ENCODE measurements around the gene CFAP141. TPM values are rescaled to one million over a fixed set of nuclear protein-coding genes. Genes with fewer than 3 reads are reported as not detected.
"Not testable (repeated sequence)": the region's sequence is repeated elsewhere in the genome, so short reads cannot be mapped to it uniquely, and the experiment has no call there.

The CFAP141 gene
- total RNA-seq (2014; rRNA removed; shearing (Covaris generic); ENCODE audit: low replicate concordance) = not detected in 2 replicates

GRCh38 chr1:154206196-154206595, at the start of gene CFAP141:
TSS of gene CFAP141 (minus strand) at chr1:154206333. CDS start at chr1:154206307, 26 bp downstream.
- in situ Hi-C loops (cut with HindIII; ENCODE audit: low pct_unique_long_range_greater_than_20kb, low sequenced_read_pairs) = no loop called here
- peak; percentile 43 for DNase-seq (ENCODE audit: low read depth)

- no peak for DNase-seq (ENCODE audit: low read depth)
- in situ Hi-C loops (cut with HindIII; ENCODE audit: low pct_unique_long_range_greater_than_20kb, low sequenced_read_pairs) = no loop called here
These were observed 47.5 kb upstream of the CFAP141 start for GRCh38 chr1:154253671-154254070.

GRCh38 chr1:154241703-154242351, 35.7 kb upstream of the CFAP141 start:
- no peak for DNase-seq (ENCODE audit: low read depth)
- in situ Hi-C loops (cut with HindIII; ENCODE audit: low pct_unique_long_range_greater_than_20kb, low sequenced_read_pairs) = no loop called here

- in situ Hi-C loops (cut with HindIII; ENCODE audit: low pct_unique_long_range_greater_than_20kb, low sequenced_read_pairs) = no loop called here
- no peak for DNase-seq (ENCODE audit: low read depth)
These were observed 34.2 kb upstream of the CFAP141 start for GRCh38 chr1:154240294-154240833.

- no peak for DNase-seq (ENCODE audit: low read depth)
- in situ Hi-C loops (cut with HindIII; ENCODE audit: low pct_unique_long_range_greater_than_20kb, low sequenced_read_pairs) = no loop called here
These were observed 33.4 kb upstream of the CFAP141 start for GRCh38 chr1:154239491-154239890.

GRCh38 chr1:154237880-154238506, 31.9 kb upstream of the CFAP141 start:
- no peak for DNase-seq (ENCODE audit: low read depth)
- in situ Hi-C loops (cut with HindIII; ENCODE audit: low pct_unique_long_range_greater_than_20kb, low sequenced_read_pairs) = no loop called here

GRCh38 chr1:154237435-154237834, 31.3 kb upstream of the CFAP141 start:
- no peak for DNase-seq (ENCODE audit: low read depth)
- in situ Hi-C loops (cut with HindIII; ENCODE audit: low pct_unique_long_range_greater_than_20kb, low sequenced_read_pairs) = no loop called here

GRCh38 chr1:154236855-154237254, 30.7 kb upstream of the CFAP141 start:
- in situ Hi-C loops (cut with HindIII; ENCODE audit: low pct_unique_long_range_greater_than_20kb, low sequenced_read_pairs) = no loop called here
- DNase-seq (ENCODE audit: low read depth) = no peak

GRCh38 chr1:154233127-154233526, 27.0 kb upstream of the CFAP141 start:
- DNase-seq (ENCODE audit: low read depth); in situ Hi-C loops (cut with HindIII; ENCODE audit: low pct_unique_long_range_greater_than_20kb, low sequenced_read_pairs): not testable (repeated sequence)

- DNase-seq (ENCODE audit: low read depth); in situ Hi-C loops (cut with HindIII; ENCODE audit: low pct_unique_long_range_greater_than_20kb, low sequenced_read_pairs): not testable (repeated sequence)
These were observed 25.0 kb upstream of the CFAP141 start for GRCh38 chr1:154231112-154231511.

- no peak for DNase-seq (ENCODE audit: low read depth)
- in situ Hi-C loops (cut with HindIII; ENCODE audit: low pct_unique_long_range_greater_than_20kb, low sequenced_read_pairs) = no loop called here
These were observed 19.2 kb upstream of the CFAP141 start for GRCh38 chr1:154225370-154225769.

GRCh38 chr1:154223621-154224020, 17.5 kb upstream of the CFAP141 start:
- in situ Hi-C loops (cut with HindIII; ENCODE audit: low pct_unique_long_range_greater_than_20kb, low sequenced_read_pairs) = no loop called here
- no peak for DNase-seq (ENCODE audit: low read depth)

- in situ Hi-C loops (cut with HindIII; ENCODE audit: low pct_unique_long_range_greater_than_20kb, low sequenced_read_pairs) = no loop called here
These were observed 16.8 kb upstream of the CFAP141 start for GRCh38 chr1:154222918-154223317.

GRCh38 chr1:154222518-154222917, 16.4 kb upstream of the CFAP141 start:
- in situ Hi-C loops (cut with HindIII; ENCODE audit: low pct_unique_long_range_greater_than_20kb, low sequenced_read_pairs) = no loop called here
- peak; percentile 8 for DNase-seq (ENCODE audit: low read depth)

More at GRCh38 chr1:154222918-154223317, 16.8 kb upstream of the CFAP141 start:
- DNase-seq (ENCODE audit: low read depth) = no peak

GRCh38 chr1:154221278-154222001, 15.3 kb upstream of the CFAP141 start:
- DNase-seq (ENCODE audit: low read depth) = peak; percentile 35
- in situ Hi-C loops (cut with HindIII; ENCODE audit: low pct_unique_long_range_greater_than_20kb, low sequenced_read_pairs) = no loop called here

- DNase-seq (ENCODE audit: low read depth) = no peak
- in situ Hi-C loops (cut with HindIII; ENCODE audit: low pct_unique_long_range_greater_than_20kb, low sequenced_read_pairs) = no loop called here
These were observed 14.8 kb upstream of the CFAP141 start for GRCh38 chr1:154220970-154221277.

- peak; percentile 99 for DNase-seq (ENCODE audit: low read depth)
- in situ Hi-C loops (cut with HindIII; ENCODE audit: low pct_unique_long_range_greater_than_20kb, low sequenced_read_pairs) = no loop called here
These were observed 14.2 kb upstream of the CFAP141 start, which contains the start of gene UBAP2L for GRCh38 chr1:154220071-154220969. TSS of gene UBAP2L (plus strand) at chr1:154220955. CDS start at chr1:154225124, 4,169 bp downstream.

- DNase-seq (ENCODE audit: low read depth) = peak; percentile 10
- in situ Hi-C loops (cut with HindIII; ENCODE audit: low pct_unique_long_range_greater_than_20kb, low sequenced_read_pairs) = no loop called here
These were observed 13.4 kb upstream of the CFAP141 start for GRCh38 chr1:154219541-154219940.
